SK-N-SH (cell line): Measurements from ENCODE around the gene LMNTD2. TPM values are rescaled to one million over a fixed set of nuclear protein-coding genes. Genes with fewer than 3 reads are reported as not detected.
A peak's percentile ranks its signal among the peaks of the same experiment; 100 is the strongest.

Experiments used
- CTCF ChIA-PET: fragments of 300-600, 350-600 bp; formaldehyde crosslinking; extraction: SDS; loops from one replicate; lab custom pipeline; 2021; lab: Yijun Ruan, JAX
- POLR2A ChIA-PET: fragments of 350-600 bp; sonication (Branson Sonifier 250); formaldehyde crosslinking; extraction: SDS; loops from one replicate; lab custom pipeline; 2020; ENCODE audit warnings: antibody characterized with exemption, inconsistent platforms; lab: Yijun Ruan, JAX
- DNase-seq: peaks from one replicate; pipeline ENCODE4 v3.0.0; 2012
- H2AFZ ChIP-seq: fragments of 200-600 bp; sonication (generic); 2 replicates; pipeline ENCODE4 v1.8.1; 2016; ENCODE audit warnings: antibody characterized with exemption, mild to moderate bottlenecking, low read depth
- H3F3A ChIP-seq: fragments of 200-600 bp; sonication (generic); replicated peaks from 2 replicates; pipeline ENCODE3; 2016; ENCODE audit warnings: antibody characterized with exemption, mild to moderate bottlenecking; ENCODE audit not compliant: insufficient read depth
- H3K27ac ChIP-seq, 2 experiments: fragments of 200-500 bp in 1 of 2; fragments of 200-600 bp in 1 of 2; sonication (Bioruptor generic) in 1 of 2; sonication (generic), shearing (Covaris generic) in 1 of 2; 2 replicates each; pipeline versions ENCODE4 v1.5.1 to v1.6.1; 2014 to 2016; ENCODE audit warnings: low read depth in 2 of 2, inconsistent platforms in 1 of 2, low read length in 1 of 2, mild to moderate bottlenecking in 1 of 2, mixed read lengths in 1 of 2
- H3K27me3 ChIP-seq: fragments of 200-600 bp; sonication (generic), shearing (Covaris generic); 2 replicates; pipeline ENCODE4 v1.6.1; 2016; ENCODE audit warnings: mixed run types; ENCODE audit not compliant: insufficient read depth
- H3K36me3 ChIP-seq, 2 experiments: fragments of 200-500 bp in 1 of 2; fragments of 200-600 bp in 1 of 2; sonication (Bioruptor generic) in 1 of 2; sonication (generic) in 1 of 2; replicated peaks in 1 of 2; 2 replicates each; pipeline versions ENCODE3 to v1.5.1; 2014 to 2016; ENCODE audit warnings: low read length in 1 of 2, mild to moderate bottlenecking in 1 of 2; ENCODE audit not compliant: insufficient read depth in 2 of 2, control insufficient read depth in 1 of 2
- H3K4me1 ChIP-seq, 2 experiments: fragments of 200-500 bp in 1 of 2; fragments of 200-600 bp in 1 of 2; sonication (Bioruptor generic) in 1 of 2; sonication (generic), shearing (Covaris generic) in 1 of 2; 2 replicates each; pipeline versions ENCODE4 v1.5.1 to v1.6.1; 2014 to 2016; ENCODE audit warnings: low read depth in 1 of 2, low read length in 1 of 2, mixed run types in 1 of 2; ENCODE audit not compliant: insufficient read depth in 2 of 2, control insufficient read depth in 1 of 2
- H3K4me2 ChIP-seq: fragments of 200-600 bp; sonication (generic), shearing (Covaris generic); 2 replicates; pipeline ENCODE4 v1.6.1; 2017; ENCODE audit warnings: mixed run types
- H3K4me3 ChIP-seq, 2 experiments: fragments of 200-500 bp in 1 of 2; fragments of 200-600 bp in 1 of 2; sonication (Bioruptor generic) in 1 of 2; sonication (generic), shearing (Covaris generic) in 1 of 2; 2 replicates each; pipeline versions ENCODE4 v1.5.1 to v1.8.1; 2014 to 2016; ENCODE audit warnings: low read depth in 2 of 2, inconsistent platforms in 1 of 2, low read length in 1 of 2, mild to moderate bottlenecking in 1 of 2, mixed read lengths in 1 of 2, moderate library complexity in 1 of 2
- H3K79me2 ChIP-seq: fragments of 200-600 bp; sonication (generic); 2 replicates; pipeline ENCODE4 v1.8.1; 2017; ENCODE audit warnings: mild to moderate bottlenecking; ENCODE audit not compliant: insufficient read depth
- H3K9ac ChIP-seq: fragments of 200-600 bp; sonication (generic); 2 replicates; pipeline ENCODE4 v1.6.1; 2017; ENCODE audit warnings: mixed run types
- H3K9me2 ChIP-seq: fragments of 200-600 bp; sonication (generic); 2 replicates; pipeline ENCODE4 v1.6.1; 2017; ENCODE audit warnings: mixed run types
- H3K9me3 ChIP-seq: fragments of 200-600 bp; sonication (generic); 2 replicates; pipeline ENCODE4 v1.6.1; 2017; ENCODE audit warnings: mixed run types, mild to moderate bottlenecking, moderate library complexity
- H4K20me1 ChIP-seq: fragments of 200-600 bp; sonication (generic); 2 replicates; pipeline ENCODE4 v1.6.1; 2017; ENCODE audit warnings: mild to moderate bottlenecking, mixed run types; ENCODE audit not compliant: insufficient read depth
- CHD2 ChIP-seq: fragments of 150-350 bp; IDR thresholded peaks from 2 replicates; pipeline ENCODE4 v1.6.1; 2018; ENCODE audit warnings: low read length; ENCODE audit not compliant: partially characterized antibody
- EZH2phosphoT487 ChIP-seq: fragments of 200-600 bp; sonication (generic); IDR thresholded peaks from 2 replicates; pipeline ENCODE4 v1.6.1; 2017; ENCODE audit warnings: low read depth, mixed run types, mild to moderate bottlenecking, antibody characterized with exemption, moderate library complexity, borderline replicate concordance
- IRF3 ChIP-seq: fragments of 150-350 bp; IDR thresholded peaks from 2 replicates; pipeline ENCODE4 v1.6.1; 2016; ENCODE audit warnings: mild to moderate bottlenecking, low read depth, low read length
- JUND ChIP-seq: IDR thresholded peaks from 2 replicates; pipeline ENCODE4 v1.4.0; 2012
- MAX ChIP-seq: IDR thresholded peaks from 2 replicates; pipeline ENCODE4 v1.4.0; 2012; ENCODE audit warnings: low read depth
- MEF2A ChIP-seq: IDR thresholded peaks from 2 replicates; pipeline ENCODE4 v1.4.0; 2012; ENCODE audit warnings: low read depth, borderline replicate concordance
- MXI1 ChIP-seq: IDR thresholded peaks from 2 replicates; pipeline ENCODE4 v1.6.1; 2012; ENCODE audit warnings: mild to moderate bottlenecking, low read depth, low read length, improper control_type of control experiment
- PBX3 ChIP-seq: IDR thresholded peaks from 2 replicates; pipeline ENCODE4; 2012
- POLR2AphosphoS5 ChIP-seq: IDR thresholded peaks from 2 replicates; pipeline ENCODE4 v1.6.1; 2012; ENCODE audit warnings: low read depth, low read length
- RXRA ChIP-seq: IDR thresholded peaks from 2 replicates; pipeline ENCODE4 v1.4.0; 2012; ENCODE audit warnings: low read depth, mild to moderate bottlenecking, borderline replicate concordance
- TCF12 ChIP-seq: IDR thresholded peaks from 2 replicates; pipeline ENCODE4 v1.4.0; 2012
- YY1 ChIP-seq: IDR thresholded peaks from 2 replicates; pipeline ENCODE4 v1.4.0; 2012; ENCODE audit warnings: low read depth, mild to moderate bottlenecking
- WGBS: methylation state at CpG from one replicate; pipeline ENCODE4 v1.1.6; 2017; ENCODE audit warnings: low lambda C conversion rate; 5-methylcytosine and 5-hydroxymethylcytosine counted together
- polyA plus RNA-seq, 3 experiments: library from polyadenylated mRNA; depleted of rRNA; stranded (reverse); fragments of >200 nt; gene quantifications; 2 replicates each; pipeline ENCODE4 v1.2.3, GENCODE V29; 2012

The LMNTD2 gene
- polyA plus RNA-seq, 1 of the 3 experiments (the other 2 are of a cell fraction), result 2.4 TPM

GRCh38 chr11:575996-576768 is 15.6 kb upstream of the LMNTD2 start, which contains the start of gene PHRF1 (continued):
- TF ChIP-seq EZH2phosphoT487 (no peak), YY1 (no peak), RXRA (no peak), MXI1 (peak; percentile 31; the same call in 1 of the 2 replicates), POLR2AphosphoS5 (peak; percentile 72; the same call in 1 of the 2 replicates), IRF3 (no peak), MEF2A (no peak), CHD2 (no peak), PBX3 (0 out of 2 replicates have a peak, but pooled peaks have one; percentile 3)
- TF ChIP-seq, all 33 proteins: peak for 10

GRCh38 chr11:575313-575995 is 14.9 kb upstream of the LMNTD2 start:
- H3K4me1 ChIP-seq, result peaks cover 4 to 29% of the 10 kb centered on the region in 2 experiments; a peak in 3 of 4 replicates
- DNase-seq, result no peak
- no peaks in the 10 kb centered on the region for H3K9me2 ChIP-seq
- CTCF ChIA-PET, result interaction anchor here (0.6 to 1.5 kb wide), 7 partner anchors 9 to 152 kb away, joined by 3 to 5 read pairs (median 3); no protein-coding TSS in a partner anchor
- peaks cover 42% of the 10 kb centered on the region for H3K79me2 ChIP-seq
- WGBS, result 9% methylated on average over 26 of the region's 81 CpGs
- H3K9ac ChIP-seq, result peak overlapping the region; percentile 62
- peak overlapping the region; percentile 93; the same call in 1 of the 2 replicates for H2AFZ ChIP-seq
- H3K27ac ChIP-seq, result no peak overlapping the region; a peak in 1 of 4 replicates
- H3F3A ChIP-seq, result no peaks in the 10 kb centered on the region
- H3K9me3 ChIP-seq, result no peaks in the 10 kb centered on the region
- no peaks in the 10 kb centered on the region for H3K36me3 ChIP-seq
- POLR2A ChIA-PET, result interaction anchor here (0.7 to 1.8 kb wide), 8 partner anchors 9 to 69 kb away, joined by 3 to 14 read pairs (median 3); no protein-coding TSS in a partner anchor
- peak; percentile 56 for TF ChIP-seq MAX
- no peak for TF ChIP-seq TCF12
- TF ChIP-seq JUND, result no peak
- no peak for TF ChIP-seq IRF3
- H3K4me3 ChIP-seq, result peak overlapping the region; percentile 74 to 77
- peaks cover 37% of the 10 kb centered on the region for H4K20me1 ChIP-seq
- H3K4me2 ChIP-seq, result peak overlapping the region; percentile 97
- no peaks in the 10 kb centered on the region for H3K27me3 ChIP-seq
